ENCODE results near the gene KLHL22.
"Not testable (repeated sequence)": the region's sequence is repeated elsewhere in the genome, so short reads cannot be mapped to it uniquely, and the experiment has no call there.

The KLHL22 gene

DNA sequence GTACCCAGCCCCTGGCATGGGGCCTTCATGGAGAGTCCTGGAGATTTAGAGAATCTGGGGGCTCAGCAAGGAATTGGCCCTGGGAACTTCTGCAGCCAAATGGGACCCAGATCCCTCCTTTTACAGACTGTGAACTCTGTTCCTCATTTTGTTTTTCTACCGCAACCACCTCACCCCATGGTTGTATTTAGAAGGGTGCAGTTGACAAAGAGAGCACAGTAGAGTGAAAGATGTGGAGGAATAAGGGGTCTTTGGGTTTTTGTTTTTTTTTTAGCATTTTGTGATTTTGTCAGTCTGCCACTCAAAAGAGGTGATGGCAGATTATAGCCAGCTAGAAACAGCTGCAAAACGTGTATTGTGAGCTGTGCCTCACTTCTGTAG, 99.7 kb downstream of the KLHL22 start:
- no peak for DNase-seq

DNA sequence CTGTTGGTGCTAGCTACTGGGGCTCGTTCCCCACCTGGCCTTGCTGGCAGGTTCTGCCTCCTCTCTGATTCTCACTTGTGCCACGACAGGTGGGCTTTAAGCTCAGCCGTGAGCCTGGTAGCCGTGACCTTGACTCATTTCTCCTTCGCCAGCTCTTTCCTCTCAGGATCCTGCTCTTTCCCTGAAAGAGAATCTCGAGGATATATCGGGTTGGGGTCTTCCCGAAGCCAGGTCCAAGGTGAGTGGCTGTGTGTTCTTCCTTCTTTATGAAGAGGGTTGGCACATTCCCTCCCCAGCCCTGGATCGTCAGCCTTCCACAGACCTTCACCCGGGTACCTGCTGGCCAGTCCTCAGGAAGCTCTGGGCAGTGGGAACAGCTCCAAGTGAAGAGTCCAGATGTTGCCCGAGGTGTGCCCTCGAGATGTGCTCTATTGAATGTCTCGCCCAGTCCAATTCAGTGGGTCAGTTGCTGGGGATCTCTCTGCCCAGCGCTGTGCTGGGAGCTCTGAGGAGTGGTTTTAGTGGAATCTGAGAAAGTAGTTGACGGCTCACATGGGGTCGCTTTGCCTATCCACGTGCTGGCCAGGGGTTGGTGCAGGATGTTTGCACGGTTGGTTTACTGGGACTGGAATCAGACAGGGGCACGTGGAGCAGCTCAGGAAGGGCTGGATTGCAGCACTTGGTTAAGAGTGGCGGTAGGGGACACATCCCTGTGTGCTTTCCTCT, 100.3 kb downstream of the KLHL22 start:
- DNase-seq, result no peak

DNA sequence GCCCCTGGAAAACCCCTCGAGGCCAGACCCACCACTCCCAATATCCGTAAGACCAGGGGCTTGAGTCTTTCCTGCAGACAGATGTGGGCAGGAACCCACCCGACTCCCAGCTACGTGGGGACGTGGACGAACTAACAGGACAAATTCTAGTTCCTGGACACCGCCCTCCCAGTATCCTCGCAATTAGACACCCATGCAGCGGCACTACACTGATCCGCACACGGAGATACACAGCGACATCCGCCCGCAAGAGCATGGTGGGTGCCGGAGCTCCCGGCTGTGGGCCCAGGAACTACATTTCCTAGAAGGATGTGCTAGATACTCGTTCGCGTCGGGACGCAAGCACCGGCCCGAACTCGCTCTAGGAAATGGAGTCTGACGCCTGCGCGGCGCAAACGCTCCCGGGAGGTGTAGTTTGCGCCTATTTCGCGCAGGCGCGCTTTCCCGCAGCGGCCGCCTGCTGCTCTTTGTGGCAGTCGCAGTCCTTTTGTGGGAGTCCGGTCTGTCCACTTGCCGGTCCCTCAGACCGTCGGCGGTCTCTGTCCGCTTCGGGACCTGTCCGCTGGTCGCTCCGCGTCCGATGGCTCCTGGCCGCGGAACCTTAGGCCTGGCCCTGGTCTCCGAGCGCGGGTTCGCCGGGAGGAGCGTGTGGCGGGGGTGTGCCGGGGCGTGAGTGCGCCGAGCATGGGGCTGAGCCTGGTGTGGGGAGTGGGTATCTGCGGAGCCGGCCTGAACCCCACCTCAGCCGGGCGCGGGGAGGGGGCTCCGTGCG, 101.7 kb downstream of the KLHL22 start, which contains the start of gene ZNF74:
Gene ZNF74, plus strand, starts transcription at position 447 of the 772 bp plus-strand sequence. CDS start 478 bp downstream, outside the sequence.
- peak; percentile 59 for DNase-seq

DNA sequence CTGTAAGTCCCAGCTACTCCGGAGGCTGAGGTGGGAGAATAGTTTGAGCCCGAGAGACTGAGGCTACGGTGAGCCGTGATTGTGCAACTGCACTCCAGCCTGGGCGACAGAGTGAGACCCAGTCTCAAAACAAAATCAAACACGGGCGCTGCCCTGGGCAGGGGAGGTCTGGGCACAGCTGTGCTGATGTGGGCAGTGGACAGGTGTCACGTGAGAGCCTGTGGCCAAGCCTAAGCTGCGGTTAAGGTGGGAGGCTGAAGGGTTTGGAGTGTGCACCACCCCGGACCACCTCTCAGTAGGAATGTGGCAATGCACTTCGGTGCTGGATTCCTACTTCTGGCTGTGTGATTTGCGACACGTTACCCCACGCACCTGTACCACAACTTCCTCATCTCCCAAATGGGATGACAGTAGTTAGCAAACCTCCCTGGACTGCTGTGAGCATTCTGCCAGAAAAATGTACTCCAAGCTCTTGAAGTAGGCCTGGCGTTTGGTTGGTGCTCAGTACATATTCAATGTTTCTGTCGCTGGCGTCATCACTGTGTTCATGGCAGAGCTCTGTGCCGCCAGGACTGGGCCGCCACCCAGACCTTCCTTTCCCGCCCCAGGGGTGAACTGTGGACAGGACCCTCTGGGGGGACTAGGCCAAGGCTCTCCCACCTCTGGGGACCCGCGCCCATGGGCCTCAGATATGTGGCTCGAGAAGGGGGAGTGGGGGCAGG, 102.5 kb downstream of the KLHL22 start:
- no peak for DNase-seq

DNA sequence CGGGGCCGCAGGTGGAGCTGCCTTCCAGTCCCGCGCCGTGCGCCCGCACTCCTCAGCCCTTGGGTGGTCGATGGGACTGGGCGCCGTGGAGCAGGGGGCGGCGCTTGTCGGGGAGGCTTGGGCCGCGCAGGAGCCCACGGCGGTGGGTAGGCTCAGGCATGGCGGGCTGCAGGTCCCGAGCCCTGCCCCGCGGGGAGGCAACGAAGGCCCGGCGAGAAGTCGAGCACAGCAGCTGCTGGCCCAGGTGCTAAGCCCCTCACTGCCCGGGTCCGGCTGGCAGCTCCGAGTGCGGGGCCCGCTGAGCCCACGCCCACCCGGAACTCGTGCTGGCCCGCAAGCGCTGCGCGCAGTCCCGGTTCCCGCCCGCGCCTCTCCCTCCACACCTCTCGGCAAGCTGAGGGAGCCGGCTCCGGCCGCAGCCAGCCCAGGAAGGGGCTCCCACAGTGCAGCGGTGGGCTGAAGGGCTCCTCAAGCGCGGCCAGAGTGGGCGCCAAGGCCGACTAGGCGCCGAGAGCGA, 103.2 kb downstream of the KLHL22 start:
- DNase-seq, result not testable (repeated sequence)

All from NCI-H2029 treated with DMSO at 0.1 percent for 48 hours (cell line).